Activated CD8-positive, alpha-beta memory T cell treated with anti-CD3 and anti-CD28 coated beads for 1 hour (primary cell): ENCODE data around the gene CDO1.

Experiments used
- DNase-seq, 2 donors: peaks; one replicate each; pipeline ENCODE4 v3.0.0-alpha.2; 2020; ENCODE audit warnings: low read depth in 1 of 2; ENCODE audit errors: extremely low read depth in 1 of 2

CDO1 gene

DNA sequence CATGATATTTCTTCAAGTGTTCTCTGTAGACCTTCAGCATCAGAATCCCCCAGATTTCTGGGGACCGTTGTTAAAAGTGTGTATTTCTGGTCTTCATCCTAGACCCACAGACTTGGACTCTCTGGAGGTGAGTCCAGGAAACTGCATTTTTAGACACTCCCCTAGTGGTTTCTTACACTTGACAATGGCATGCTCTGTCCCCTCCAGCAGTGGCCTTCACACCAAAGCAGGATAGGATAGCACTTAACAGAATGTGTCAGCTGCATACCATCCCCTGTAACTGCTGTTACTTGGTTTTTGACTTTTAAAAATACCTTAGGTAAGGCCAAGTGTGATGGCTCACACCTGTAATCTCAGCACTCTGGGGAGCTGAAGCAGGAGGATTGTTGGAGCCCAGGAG lies 20.8 kb downstream of the CDO1 start:
- DNase-seq: no peak

DNA sequence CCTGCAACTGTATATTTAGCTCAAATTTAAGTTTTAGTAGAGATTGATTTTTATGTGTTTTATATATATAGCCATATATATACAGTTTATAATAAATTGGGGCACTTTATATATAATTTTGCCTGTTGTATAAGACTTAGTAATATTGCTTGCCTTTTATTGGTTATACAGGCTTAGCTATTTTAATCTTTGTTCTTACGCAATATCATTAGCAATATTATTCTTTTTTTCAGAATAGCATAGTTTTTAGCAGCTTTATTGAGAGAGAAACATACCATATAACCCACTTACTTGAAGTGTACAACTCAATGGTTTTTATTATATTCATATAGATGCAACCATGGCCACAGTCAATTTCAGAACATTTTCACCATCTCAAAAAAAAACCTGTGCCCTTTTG lies 28.0 kb downstream of the CDO1 start:
- DNase-seq: no peak

DNA sequence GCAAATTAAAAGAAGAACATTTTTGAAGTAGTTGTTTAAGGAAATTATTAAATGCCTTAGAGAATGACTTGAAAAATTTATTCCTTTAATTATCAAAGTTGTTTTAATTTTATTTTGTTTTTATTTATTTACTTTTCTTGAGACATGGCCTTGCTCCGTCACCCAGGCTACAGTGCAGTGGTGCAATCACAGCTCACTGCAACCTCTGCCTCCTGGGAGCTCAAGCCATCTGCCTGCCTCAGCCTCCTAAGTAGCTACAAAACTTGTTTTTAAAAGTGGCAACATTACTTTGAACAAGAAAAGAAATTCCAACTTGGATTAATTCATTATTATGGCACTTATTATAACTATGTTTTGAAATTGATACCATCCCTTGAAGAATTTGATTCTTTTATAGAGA lies 29.0 kb downstream of the CDO1 start:
- DNase-seq: no peak

DNA sequence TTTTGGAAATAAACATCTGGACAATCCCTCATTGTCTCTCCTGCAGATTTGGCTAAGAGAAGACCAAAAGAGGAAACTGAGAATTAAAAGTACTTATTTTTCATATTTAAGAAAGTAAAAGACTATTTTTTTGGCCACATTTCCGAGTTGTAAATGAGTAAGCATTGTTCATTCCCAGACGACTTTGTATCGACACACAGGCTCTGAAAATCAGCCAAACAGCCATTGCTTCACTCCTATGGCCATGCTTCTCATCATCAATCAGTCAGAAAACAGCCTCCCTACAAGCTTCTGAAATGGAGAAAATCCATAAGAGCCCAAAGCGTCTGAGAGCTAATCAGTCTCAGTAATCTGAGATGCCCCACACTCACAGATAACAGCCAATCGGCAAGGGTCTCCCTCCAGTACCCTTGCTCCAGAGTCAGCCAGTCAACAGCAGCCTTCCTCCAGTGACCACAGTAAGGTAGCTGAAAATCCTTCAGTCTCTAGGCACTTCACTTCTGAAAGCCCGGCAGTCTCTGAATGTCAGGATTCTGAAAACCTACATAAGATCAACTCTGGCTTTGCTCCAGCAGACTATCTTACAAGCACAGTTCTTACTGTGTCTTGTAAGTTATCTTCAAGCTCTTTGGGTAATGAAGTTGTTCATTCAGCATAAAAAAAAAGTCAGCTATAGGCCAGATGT lies 30.9 kb downstream of the CDO1 start:
- no peak for DNase-seq

DNA sequence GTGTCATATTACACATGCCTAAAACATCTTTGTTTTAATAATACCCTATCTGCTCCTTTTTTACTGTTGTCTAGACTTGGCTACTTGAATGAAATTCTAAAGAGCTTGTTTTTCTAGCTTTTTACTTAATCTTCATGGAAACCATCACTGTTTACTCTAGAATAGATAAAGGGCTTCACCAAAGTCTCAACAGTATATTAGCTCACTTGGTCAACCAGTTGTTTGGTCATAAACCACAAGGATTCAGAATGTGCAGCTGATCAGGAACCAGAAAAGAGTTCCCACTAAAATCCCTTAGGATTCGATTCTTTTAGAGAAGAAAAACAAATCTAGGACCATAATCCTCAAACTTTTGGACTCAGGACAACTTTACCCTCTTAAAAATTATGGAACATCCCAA lies 38.0 kb downstream of the CDO1 start:
- no peak for DNase-seq

DNA sequence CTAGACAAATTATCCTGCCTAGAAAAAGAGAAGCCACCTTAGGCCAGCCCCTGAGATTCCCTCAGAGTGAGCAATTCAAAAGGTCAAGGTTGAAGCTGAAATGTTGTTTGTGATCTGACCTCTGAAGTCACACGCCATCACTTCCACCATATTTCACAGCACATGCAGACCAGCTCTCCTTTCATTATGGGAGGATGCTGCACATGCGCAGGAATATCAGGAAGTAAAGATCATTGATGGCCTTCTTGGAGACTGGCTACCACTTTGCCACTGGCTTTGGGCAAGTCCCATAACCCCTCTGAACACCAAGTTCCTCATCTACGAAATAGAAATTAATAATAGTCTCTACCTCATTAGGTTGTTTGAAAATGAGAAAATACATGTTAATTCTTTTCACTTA lies 39.5 kb downstream of the CDO1 start:
- no peak for DNase-seq

DNA sequence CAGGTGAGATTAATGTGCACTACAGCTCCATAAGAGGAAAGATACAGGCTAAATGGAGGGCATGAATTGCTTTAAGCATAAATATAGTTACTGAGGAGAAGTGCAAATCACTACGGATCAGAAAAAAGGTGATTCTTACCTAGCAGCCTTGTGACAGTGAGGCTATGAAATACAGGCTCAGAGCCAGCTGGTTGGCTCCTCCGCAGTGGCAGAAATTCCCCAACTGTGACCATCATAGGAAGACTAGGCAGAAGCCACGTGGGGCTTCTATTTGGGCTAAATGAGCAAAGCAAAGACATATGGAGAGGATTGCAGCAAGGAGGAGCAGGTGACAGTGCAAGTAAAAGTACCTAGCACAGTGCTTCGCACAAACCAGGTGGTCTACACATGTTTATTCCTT lies 40.5 kb downstream of the CDO1 start:
- DNase-seq: no peak

DNA sequence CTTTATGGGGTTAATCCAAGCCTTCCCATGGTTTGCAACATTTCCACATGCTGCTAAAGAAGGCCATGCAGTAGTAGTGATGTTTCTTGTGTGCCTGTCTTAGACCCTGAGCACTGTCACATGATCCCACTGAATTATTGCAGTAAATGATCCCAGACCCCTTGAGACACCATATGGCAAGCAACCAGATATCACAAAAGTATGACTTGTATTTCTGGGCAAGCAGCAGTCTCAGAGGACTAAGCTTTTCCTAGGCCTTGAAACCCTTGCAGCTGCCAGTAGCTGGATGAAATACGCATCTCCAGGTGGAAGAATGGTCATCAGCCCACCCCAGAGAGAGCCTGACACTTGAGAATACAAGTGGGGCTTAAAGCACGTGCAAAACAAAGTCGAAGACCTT lies 41.8 kb downstream of the CDO1 start:
- DNase-seq: no peak

DNA sequence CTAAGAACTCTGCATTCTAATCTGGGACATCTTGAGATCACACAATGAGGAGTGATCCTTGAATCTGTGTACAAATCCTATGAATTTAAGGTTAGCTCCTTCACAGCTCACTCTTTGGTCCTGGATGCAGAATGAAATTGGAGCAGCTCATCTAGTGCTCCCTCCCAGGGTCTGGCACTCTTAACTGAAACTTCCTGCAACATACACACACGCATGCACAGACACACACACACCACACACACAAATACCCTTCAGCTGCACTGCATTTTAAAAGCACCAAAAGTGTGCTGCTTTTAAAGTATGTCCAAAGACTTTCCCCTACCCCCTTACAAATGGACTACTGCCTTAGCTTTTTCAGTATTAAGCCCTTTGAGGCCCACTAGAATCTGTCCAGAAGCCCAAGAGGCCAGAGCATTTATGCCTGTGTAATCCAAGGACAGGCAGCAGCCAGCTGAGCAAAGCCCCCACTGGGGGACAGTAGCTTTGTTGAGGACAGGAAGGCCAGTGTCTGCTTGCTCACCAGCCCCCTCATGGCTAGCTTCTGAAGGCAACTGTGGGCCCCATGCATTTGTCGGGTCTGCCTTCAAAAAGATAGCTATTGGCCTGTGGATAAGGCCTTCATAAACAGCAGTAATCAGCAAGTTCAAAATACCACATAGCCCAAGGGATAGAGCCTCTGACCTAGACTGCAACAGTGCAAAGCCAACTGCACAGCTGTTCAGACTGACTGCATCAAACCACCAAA lies 43.6 kb downstream of the CDO1 start:
- DNase-seq: no peak

DNA sequence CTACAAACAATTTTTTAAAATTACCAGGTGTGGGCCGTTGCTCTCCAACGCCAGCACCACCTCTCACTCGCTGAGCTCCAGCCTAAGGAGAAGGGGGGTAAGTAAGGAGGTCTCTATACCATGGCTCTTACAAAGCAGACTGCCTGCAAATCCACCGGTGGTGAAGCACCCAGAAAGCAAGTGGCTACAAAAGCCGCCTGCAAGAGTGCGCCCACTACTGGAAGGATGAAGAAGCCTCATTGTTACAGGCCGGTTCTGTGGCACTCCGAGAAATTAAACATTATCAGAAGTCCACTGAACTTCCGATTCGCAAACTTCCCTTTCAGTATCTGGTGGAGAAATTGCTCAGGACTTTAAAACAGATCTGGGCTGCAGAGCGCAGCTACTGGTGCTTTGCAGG lies 46.0 kb downstream of the CDO1 start:
- DNase-seq: no peak

DNA sequence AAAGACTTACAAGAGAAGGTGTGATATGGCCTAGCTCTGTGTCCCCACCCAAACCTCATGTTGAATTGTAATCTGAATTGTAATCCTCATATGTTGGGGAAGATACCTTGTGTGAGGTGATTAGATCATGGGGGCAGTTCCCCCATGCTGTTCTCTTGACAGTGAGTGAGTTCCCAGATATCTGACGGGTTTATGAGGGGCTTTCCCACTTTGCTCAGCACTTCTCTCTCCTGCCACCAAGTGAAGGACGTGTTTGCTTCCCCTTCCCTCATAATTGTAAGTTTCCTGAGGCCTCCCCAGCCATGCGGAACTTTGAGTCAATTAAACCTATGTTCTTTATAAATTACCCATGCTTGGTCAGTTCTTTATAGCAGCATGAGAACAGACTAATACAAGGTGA lies 49.0 kb downstream of the CDO1 start:
- DNase-seq: no peak

DNA sequence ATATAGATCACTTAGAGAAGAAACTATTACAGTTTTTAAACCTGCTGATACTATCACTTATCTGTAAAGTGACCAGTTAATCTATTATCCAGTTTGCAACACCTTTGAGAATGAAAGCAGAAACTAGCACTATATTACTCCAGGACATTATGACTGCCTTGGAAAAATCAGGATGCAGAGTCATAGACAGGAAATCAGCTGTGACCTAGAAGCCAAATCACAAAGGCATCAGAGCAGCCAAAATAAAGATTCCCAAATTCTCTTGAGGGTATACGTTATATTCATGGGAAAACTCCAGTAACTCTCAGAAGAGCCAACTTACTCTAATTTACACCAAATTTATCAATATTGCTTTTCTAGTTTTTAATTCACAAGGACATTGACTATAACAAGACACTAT lies 49.9 kb downstream of the CDO1 start:
- no peak for DNase-seq

DNA sequence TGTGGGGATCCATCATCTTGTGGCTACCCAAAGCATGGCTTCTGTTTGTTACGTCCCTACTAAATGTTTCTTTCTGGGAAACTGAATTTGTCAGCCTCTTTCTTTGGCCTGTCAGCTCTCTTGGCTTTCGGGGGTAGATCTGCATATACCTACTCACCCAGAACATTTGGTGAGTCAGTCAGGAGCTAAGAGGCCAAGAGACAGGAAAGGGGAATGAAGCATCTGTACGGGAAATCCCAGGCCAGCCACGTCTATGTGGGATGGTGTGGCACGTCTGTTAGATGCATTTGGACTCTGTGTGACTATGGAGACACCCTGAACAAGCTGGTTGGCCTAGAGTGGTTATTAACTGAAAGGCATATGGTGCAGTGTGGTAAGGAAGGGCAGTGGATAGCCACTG lies 58.1 kb downstream of the CDO1 start:
- DNase-seq: no peak

DNA sequence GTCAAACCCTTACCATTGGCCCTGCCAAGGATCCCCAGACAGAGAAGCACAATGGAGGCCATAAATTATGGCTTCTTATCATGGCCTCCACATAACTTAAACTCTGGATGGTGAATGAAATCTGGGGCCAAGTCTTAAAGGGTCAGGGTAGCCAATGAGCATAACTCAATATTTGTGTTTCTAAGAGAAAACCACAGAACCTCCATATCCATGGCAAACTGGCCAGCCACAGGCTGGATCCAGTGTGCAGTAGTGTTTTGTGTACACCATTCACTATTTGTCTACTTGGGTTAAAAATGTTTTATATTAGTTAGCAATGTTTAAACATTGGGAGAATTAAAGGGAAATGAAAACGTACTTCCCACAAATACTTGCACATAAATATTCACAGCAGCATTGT lies 60.8 kb downstream of the CDO1 start:
- DNase-seq: no peak
